HG03045 (cell line): Measurements from ENCODE around the gene GUCY1A1.

Experiments
- ATAC-seq: cut with Tn5 transposase; IDR thresholded peaks from one replicate; pipeline ENCODE4 v1.9.1; 2021; ENCODE audit warnings: mild to moderate bottlenecking, moderate library complexity; ENCODE audit not compliant: unreplicated experiment

The GUCY1A1 gene

GRCh38 chr4:155769090-155769489 lies 102.4 kb downstream of the GUCY1A1 start:
- ATAC-seq: no peak

GRCh38 chr4:155772459-155773195 lies 106.0 kb downstream of the GUCY1A1 start:
- ATAC-seq: no peak

- ATAC-seq: no peak
Measured at GRCh38 chr4:155773196-155773800, 106.7 kb downstream of the GUCY1A1 start.

GRCh38 chr4:155774033-155774432 lies 107.4 kb downstream of the GUCY1A1 start:
- ATAC-seq: no peak

GRCh38 chr4:155777971-155778735 lies 111.5 kb downstream of the GUCY1A1 start:
- no peak for ATAC-seq

GRCh38 chr4:155780775-155781174 lies 114.1 kb downstream of the GUCY1A1 start:
- no peak for ATAC-seq

GRCh38 chr4:155781249-155781831 lies 114.7 kb downstream of the GUCY1A1 start:
- ATAC-seq: no peak
